ENCODE results near the gene DEK.

DNA sequence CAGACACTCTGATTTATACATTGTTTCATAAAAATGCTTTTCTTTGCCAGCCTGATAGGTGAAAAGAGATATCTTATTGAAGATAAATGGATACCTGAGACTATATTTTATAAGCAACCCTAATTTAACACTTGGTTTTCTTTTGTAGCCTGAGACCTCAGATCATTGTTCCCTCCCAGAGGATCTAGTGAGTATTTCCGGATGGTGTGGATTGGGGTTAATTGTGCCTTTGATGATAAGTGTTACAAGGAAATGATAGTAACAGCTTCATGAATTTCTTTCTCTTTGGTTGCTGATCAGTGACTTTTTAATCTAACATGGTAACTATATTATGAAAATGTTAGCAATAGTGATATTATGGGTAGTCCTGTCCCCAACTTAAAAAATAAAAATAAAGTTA, 78.7 kb downstream of the DEK start:
- TF ChIP-seq CTCF (IDR thresholded peaks at IDR 0.05) (no peak), ZFX (IDR thresholded peaks at IDR 0.05; ENCODE audit: borderline replicate concordance) (no peak)
